Fibroblast of mammary gland (primary cell): ENCODE measurements around the gene SIRT3.

ENCODE experiments used
- DNase-seq: peaks from one replicate; pipeline ENCODE4 v3.0.0-alpha.2; 2010; ENCODE audit warnings: low read depth
- H3K4me3 ChIP-seq: 2 replicates; pipeline ENCODE4 v1.5.1; 2011; ENCODE audit warnings: low read depth, mild to moderate bottlenecking, low read length, moderate library complexity; ENCODE audit not compliant: control insufficient read depth
- CTCF ChIP-seq: conservative IDR thresholded peaks from 2 replicates; pipeline ENCODE4 v1.5.1; 2011; ENCODE audit warnings: low read depth, low read length, inconsistent platforms; ENCODE audit not compliant: control insufficient read depth, insufficient read depth

SIRT3 gene

DNA sequence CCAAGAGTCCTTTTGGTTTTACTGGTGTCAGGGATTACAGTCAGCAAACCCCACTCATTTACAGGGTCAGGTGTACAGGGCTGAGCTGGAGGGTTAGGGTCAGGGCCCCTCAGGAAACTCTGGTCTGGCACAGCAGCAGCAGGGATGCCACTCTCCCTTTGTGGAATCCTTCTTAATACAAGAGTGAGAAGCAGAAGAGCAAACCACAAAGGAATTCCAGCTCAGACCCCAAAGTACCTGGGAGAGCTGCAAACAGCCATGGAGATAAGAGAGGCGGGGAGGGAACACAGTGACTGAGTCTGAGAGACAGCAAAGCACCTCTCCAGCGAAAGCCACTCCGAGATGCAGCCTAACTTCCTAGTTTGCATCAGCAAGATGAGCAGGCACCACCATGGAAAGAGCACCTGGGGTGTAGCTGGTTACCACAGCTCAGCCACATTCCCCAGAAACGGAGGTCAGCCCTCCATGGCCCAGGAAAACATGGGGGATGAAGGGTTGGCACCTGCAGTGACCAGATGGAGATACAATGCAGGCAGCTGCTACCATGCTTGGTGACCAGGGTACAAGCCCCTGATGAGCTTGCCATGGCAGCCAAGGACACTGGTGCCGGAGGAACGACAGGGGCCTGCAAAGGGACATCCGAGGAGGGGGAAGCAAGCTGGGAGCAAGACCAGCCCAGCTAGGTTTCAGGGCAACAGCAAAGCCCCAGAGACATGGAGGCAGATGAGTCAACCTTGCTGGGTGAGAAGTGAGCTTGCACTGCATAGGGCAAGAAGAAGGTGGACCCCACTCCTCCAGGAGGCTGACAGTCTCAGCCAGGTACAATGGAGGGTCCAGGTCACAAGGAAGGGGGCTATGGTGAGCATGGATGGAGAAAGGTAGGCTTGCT, 32.8 kb downstream of the SIRT3 start:
- no peak overlapping the region for H3K4me3 ChIP-seq
- no peak for TF ChIP-seq CTCF
- peak; percentile 24 for DNase-seq

DNA sequence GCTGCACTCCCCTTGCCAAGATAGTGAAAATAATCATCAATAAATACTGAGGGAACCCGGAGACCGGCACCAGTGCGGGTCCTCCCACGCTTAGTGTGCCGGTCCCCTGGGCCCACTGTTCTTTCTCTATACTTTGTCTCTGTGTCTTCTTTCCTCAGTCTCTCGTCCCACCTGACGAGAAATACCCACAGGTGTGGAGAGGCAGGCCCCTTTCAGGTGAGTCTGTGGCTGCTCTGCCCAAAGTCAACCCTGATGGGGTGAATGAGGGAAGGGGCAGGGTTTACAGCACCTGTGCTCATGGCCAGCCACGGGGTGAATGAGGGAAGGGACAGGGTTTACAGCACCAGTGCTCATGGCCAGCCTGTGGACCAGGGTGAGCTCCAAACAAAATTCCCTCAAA, 33.7 kb downstream of the SIRT3 start:
- TF ChIP-seq CTCF, result no peak
- DNase-seq, result no peak
- no peak overlapping the region for H3K4me3 ChIP-seq

DNA sequence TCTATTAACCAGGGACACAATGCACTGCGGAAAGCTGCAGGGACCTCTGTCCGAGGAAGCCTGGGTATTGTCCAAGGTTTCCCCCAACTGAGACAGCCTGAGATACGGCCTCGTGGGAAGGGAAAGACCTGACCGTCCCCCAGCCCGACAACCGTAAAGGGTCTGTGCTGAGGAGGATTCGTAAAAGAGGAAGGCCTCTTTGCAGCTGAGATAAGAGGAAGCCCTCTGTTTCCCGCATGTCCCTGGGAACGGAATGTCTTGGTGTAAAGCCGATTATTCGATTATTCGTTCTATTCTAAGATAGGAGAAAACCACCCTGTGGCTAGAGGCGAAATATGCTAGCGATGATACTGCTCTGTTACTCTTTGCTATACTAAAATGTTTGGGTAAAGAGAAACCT, 34.2 kb downstream of the SIRT3 start:
- DNase-seq, result no peak
- no peak overlapping the region for H3K4me3 ChIP-seq
- TF ChIP-seq CTCF, result no peak

DNA sequence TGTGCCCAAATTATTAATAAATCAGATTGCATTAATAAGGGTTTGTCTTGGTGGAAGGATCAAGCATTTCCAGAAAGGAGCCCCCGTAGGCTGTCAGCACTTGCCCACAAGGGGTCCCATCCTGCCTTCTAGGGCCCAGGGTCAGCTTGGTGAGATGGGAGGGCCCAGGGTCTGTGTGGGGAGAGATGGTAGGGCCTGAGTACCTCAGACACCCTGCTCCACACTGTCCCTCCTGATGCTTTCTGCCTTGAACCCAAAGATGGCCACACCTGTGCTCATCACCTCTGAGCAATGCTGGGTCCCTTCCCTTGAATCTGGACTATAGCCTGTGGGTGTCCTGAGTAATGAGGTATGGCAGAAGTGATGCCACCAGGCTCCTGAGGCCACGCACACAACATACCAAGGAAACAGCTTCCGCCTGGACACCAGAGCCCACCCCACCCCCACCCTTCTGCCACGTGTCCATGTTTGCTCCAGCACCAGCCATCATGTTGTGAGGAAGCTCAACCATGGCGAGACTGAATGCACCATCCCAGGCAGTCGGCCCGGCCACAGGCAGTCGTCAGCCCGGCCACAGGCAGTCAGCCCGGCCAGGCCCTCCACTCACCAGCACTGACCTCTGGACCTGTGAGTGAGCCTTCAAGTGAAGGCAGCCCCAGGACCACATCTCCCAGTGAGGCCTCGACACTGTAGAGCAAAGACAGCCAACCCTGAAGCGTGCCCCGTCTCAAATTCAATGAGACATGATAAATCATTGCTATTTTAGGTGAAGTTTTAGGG, 35.7 kb downstream of the SIRT3 start:
- TF ChIP-seq CTCF, result no peak

GRCh38 chr11:199782-200181, 36.4 kb downstream of the SIRT3 start:
- no peak for DNase-seq
- H3K4me3 ChIP-seq, result no peak overlapping the region
- TF ChIP-seq CTCF, result no peak

More for the DNA sequence above, 35.7 kb downstream of the SIRT3 start:
- DNase-seq, result no peak
- no peak overlapping the region for H3K4me3 ChIP-seq

DNA sequence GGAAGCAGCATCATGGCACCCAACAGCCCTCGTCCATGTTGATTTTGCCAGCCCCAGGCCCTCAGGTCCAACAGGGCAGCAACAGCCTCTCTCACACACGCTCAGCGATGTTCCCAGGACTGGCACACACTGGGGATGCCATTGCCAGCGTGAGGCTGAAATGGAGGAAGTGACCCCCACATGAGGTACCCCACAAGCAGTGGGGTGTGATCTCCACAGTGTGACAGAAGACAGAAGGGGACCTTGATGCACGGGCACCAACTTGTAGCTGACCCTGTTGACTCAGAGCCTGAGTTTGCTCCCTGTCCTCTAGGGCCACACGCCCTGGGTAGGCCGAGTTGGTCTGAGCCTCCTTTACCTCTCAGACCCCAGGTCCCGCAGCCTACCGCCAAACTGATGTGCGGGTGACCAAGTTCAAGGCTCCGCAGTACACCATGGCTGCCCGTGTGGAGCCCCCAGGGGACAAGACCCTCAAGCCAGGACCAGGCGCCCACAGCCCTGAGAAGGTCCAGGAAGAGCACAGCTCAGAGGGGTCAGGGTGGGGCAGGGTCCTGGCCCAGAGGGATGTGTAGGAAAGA, 37.0 kb downstream of the SIRT3 start:
- DNase-seq, result no peak
- H3K4me3 ChIP-seq, result no peak overlapping the region
- no peak for TF ChIP-seq CTCF
